ENCODE results near the gene PSMG1. TPM values are rescaled to one million over a fixed set of nuclear protein-coding genes. Genes with fewer than 3 reads are reported as not detected.

PSMG1 gene
- total RNA-seq, 4 donors from 2014 or later, result 16.9 to 36.8 (median 25.5) TPM

DNA sequence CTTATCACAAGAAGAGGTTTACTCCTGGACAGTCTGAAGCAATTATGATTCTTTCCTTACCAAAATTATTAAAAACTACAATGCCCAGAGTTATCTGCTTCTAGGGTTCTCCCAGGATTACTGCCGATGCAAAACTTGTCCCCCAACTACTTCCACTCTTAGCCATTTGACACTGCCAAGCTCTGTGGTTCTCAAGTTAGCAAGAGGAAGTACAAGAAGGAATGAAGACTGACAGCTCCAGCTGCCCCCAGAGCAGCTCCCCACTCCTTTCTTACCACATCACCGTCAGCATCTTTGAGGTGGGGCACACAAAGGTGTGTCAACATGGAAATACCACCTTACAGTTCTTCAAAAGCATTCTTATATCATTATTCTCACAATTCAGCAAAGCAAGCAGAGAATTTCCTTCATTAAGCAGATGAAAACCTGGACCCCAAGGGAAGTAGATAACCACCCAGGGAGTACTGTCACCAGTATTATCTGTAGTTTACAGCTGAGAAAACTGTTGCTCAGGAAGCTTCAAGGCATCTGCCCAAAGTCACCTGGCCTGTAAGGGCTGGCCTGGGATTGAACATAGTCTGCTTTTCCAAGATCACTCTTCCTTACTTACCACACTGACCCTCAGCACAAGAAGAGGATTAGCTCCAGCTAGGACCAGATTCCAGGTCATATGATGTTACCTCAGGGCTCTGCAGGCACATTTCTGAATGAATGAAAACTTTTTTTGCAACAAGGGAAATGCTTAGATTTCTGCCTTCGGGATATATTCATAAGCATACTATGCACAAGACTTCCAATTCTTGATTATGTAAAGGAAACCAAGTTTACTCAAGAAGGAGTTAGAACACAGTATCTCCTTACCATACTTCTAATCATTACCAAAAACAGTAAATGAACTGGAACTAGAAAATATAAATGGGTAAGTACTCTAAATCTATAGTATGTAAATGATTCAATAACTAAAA is 9.3 kb downstream of the PSMG1 start:
- H3K4me3 ChIP-seq (ENCODE audit: low read depth, poor library complexity, severe bottlenecking), result no peak overlapping the region
- WGBS, 2 donors, result 83 to 90% methylated on average over 3 of the region's 3 CpGs
- intact Hi-C loops (cut with DNase I; ENCODE audit: low total_unique reads), result no loop called here
- no peak for DNase-seq (ENCODE audit: low spot score in 2 of 2)
- TF ChIP-seq POLR2A (IDR thresholded peaks at IDR 0.05), result no peak
- TF ChIP-seq, protein P1, sequence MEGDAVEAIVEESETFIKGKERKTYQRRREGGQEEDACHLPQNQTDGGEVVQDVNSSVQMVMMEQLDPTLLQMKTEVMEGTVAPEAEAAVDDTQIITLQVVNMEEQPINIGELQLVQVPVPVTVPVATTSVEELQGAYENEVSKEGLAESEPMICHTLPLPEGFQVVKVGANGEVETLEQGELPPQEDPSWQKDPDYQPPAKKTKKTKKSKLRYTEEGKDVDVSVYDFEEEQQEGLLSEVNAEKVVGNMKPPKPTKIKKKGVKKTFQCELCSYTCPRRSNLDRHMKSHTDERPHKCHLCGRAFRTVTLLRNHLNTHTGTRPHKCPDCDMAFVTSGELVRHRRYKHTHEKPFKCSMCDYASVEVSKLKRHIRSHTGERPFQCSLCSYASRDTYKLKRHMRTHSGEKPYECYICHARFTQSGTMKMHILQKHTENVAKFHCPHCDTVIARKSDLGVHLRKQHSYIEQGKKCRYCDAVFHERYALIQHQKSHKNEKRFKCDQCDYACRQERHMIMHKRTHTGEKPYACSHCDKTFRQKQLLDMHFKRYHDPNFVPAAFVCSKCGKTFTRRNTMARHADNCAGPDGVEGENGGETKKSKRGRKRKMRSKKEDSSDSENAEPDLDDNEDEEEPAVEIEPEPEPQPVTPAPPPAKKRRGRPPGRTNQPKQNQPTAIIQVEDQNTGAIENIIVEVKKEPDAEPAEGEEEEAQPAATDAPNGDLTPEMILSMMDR (IDR thresholded peaks at IDR 0.05), result no peak

DNA sequence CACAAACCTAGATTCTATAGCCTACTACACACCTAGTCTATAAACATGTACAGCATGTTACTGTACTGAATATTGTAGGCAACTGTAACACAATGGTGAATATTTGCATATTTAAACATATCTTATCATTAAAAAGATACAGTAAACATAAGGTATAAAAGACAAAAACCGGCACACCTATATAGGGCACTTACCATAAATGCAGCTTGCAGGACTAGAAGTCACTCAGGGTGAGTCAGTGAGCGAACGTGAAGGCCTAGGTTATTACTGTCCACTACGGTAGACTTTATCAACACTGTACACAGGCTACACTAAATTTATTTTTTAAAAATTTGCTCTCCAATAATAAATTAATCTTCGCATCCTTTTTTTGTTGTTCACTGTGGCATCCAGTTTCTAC is 13.3 kb downstream of the PSMG1 start:
- no peak for TF ChIP-seq POLR2A (IDR thresholded peaks at IDR 0.05)
- TF ChIP-seq, protein P1 (IDR thresholded peaks at IDR 0.05), result no peak
- no peak for DNase-seq (ENCODE audit: low spot score in 2 of 2)
- WGBS, 2 donors, result 95 to 97% methylated on average over 5 of the region's 5 CpGs
- H3K4me3 ChIP-seq (ENCODE audit: low read depth, poor library complexity, severe bottlenecking), result no peak overlapping the region
- intact Hi-C loops (cut with DNase I; ENCODE audit: low total_unique reads), result no loop called here

DNA sequence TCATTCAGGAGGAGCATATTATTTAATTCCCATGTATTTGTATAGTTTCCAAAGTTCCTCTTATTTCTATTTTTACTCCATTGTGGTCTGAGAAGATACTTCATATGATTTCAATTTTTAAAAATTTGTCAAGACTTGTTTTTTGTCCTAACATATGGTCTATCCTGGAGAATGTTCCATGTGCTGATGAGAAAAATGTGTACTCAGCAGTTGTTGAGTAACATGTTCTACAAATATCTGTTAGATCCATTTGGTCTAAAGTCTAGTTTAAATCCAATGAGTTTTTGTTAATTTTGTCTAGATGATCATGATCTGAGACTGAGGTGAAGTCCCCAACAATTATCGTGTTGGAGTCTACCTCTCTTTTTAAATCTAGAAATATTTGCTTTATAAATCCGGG is 14.5 kb downstream of the PSMG1 start:
- TF ChIP-seq POLR2A (IDR thresholded peaks at IDR 0.05), result no peak
- TF ChIP-seq, protein P1 (IDR thresholded peaks at IDR 0.05), result no peak
- no peak overlapping the region for H3K4me3 ChIP-seq (ENCODE audit: low read depth, poor library complexity, severe bottlenecking)
- WGBS, 2 donors, result 78 to 80% methylated on average over 2 of the region's 2 CpGs
- no peak for DNase-seq (ENCODE audit: low spot score in 2 of 2)
- intact Hi-C loops (cut with DNase I; ENCODE audit: low total_unique reads), result no loop called here

DNA sequence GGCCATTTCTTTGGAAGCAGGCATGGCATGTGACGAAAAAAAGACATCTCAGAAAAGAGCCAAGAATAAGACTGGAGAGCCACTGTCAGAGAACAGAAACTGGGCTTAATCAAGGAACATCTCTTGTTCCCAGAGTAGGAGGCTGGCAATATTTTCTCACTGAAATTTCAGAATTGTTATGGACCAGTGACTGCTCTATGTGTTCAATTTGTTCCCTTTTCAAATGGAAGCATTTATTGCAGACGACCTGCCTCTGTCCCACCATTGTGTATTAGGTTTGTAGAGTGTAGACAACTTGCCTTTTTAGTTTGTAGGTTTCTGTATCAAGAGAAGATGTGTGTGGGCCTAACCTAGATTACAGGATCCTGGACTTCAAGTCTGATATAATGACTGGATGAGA is 18.7 kb downstream of the PSMG1 start:
- DNase-seq (ENCODE audit: low spot score in 2 of 2), result no peak
- intact Hi-C loops (cut with DNase I; ENCODE audit: low total_unique reads), result no loop called here
- 85 to 95% methylated on average over 2 of the region's 2 CpGs for WGBS, 2 donors
- TF ChIP-seq, protein P1 (IDR thresholded peaks at IDR 0.05), result no peak
- TF ChIP-seq POLR2A (IDR thresholded peaks at IDR 0.05), result no peak
- H3K4me3 ChIP-seq (ENCODE audit: low read depth, poor library complexity, severe bottlenecking), result no peak overlapping the region

DNA sequence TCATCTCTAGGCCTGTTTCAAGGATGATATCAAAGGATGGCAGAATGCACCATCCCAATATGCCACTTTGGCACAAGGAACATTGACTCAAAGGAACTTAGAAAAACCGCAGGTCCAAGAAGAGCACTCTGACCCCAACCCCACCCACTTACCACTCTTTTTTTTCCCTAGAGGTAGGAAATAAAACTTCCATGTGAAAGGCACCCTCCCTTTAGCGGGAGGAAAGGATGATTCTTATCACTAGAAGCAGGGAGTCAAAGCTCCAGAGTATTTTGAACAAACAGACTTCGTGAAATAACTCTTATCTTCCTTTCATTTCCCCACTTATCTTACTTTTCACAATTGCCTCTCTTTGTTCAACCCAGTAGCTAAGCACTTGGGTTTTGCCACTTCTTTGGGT is 22.2 kb downstream of the PSMG1 start:
- intact Hi-C loops (cut with DNase I; ENCODE audit: low total_unique reads), result no loop called here
- no peak for DNase-seq (ENCODE audit: low spot score in 2 of 2)
- H3K4me3 ChIP-seq (ENCODE audit: low read depth, poor library complexity, severe bottlenecking), result no peak overlapping the region
- WGBS, 2 donors, result 62 to 71% methylated on average over 3 of the region's 3 CpGs
- no peak for TF ChIP-seq POLR2A (IDR thresholded peaks at IDR 0.05)
- TF ChIP-seq, protein P1 (IDR thresholded peaks at IDR 0.05), result no peak

Data from lower leg skin (tissue), 4 donors.